Astrocyte (in vitro differentiated cells and primary cell): ENCODE measurements around the gene GCKR. TPM values are rescaled to one million over a fixed set of nuclear protein-coding genes. Genes with fewer than 3 reads are reported as not detected.
A peak's percentile ranks its signal among the peaks of the same experiment; 100 is the strongest.
"Not testable (repeated sequence)": the region's sequence is repeated elsewhere in the genome, so short reads cannot be mapped to it uniquely, and the experiment has no call there.

ENCODE experiments used
- DNase-seq: peaks from one replicate; pipeline ENCODE4 v3.0.0-alpha.2; 2010; ENCODE audit warnings: low read depth
- FAIRE-seq: peaks from 2 replicates; lab custom pipeline; 2011; peaks lifted over from hg19 to GRCh38; lab: Jason Lieb, UNC
- H2AFZ ChIP-seq: 2 replicates; pipeline ENCODE4 v1.6.0; 2012; ENCODE audit warnings: low read depth, low read length, inconsistent platforms
- H3K27ac ChIP-seq: 2 replicates; pipeline ENCODE4 v1.5.1; 2011; ENCODE audit warnings: low read depth, low read length, inconsistent platforms
- H3K27me3 ChIP-seq: 2 replicates; pipeline ENCODE4 v1.6.0; 2011; ENCODE audit warnings: low read length, inconsistent platforms; ENCODE audit not compliant: insufficient read depth
- H3K36me3 ChIP-seq: 2 replicates; pipeline ENCODE4 v1.5.1; 2011; ENCODE audit warnings: low read length, inconsistent platforms; ENCODE audit not compliant: insufficient read depth
- H3K4me1 ChIP-seq: 2 replicates; pipeline ENCODE4 v1.5.1; 2011; ENCODE audit warnings: low read length, inconsistent platforms; ENCODE audit not compliant: insufficient read depth
- H3K4me2 ChIP-seq: 2 replicates; pipeline ENCODE4 v1.6.0; 2012; ENCODE audit warnings: low read length, inconsistent platforms
- H3K4me3 ChIP-seq: 2 replicates; pipeline ENCODE4 v1.5.1; 2011; ENCODE audit warnings: low read depth, mild to moderate bottlenecking, low read length, inconsistent platforms; ENCODE audit not compliant: insufficient read depth
- H3K79me2 ChIP-seq: 2 replicates; pipeline ENCODE4 v1.6.0; 2012; ENCODE audit warnings: mild to moderate bottlenecking, low read length, inconsistent platforms; ENCODE audit not compliant: insufficient read depth
- H3K9ac ChIP-seq: 2 replicates; pipeline ENCODE4 v1.6.0; 2012; ENCODE audit warnings: mild to moderate bottlenecking, low read length, inconsistent platforms
- H3K9me3 ChIP-seq: 2 replicates; pipeline ENCODE4 v1.5.1; 2012; ENCODE audit warnings: low read depth, mild to moderate bottlenecking, low read length, inconsistent platforms; ENCODE audit not compliant: insufficient read depth
- H4K20me1 ChIP-seq: 2 replicates; pipeline ENCODE4 v1.6.0; 2012; ENCODE audit warnings: low read length, inconsistent platforms; ENCODE audit not compliant: insufficient read depth
- H3K27ac Mint-ChIP-seq: one replicate; pipeline ENCODE4 v1.8.0; 2021; ENCODE audit warnings: mild to moderate bottlenecking, mixed read lengths; ENCODE audit not compliant: unreplicated experiment
- H3K27me3 Mint-ChIP-seq: one replicate; pipeline ENCODE4 v1.8.0; 2021; ENCODE audit warnings: low read depth, mixed read lengths; ENCODE audit not compliant: unreplicated experiment
- H3K36me3 Mint-ChIP-seq: one replicate; pipeline ENCODE4 v1.8.0; 2021; ENCODE audit warnings: low read depth, mixed read lengths; ENCODE audit not compliant: unreplicated experiment
- H3K4me1 Mint-ChIP-seq: one replicate; pipeline ENCODE4 v1.8.0; 2021; ENCODE audit warnings: low read depth, mixed read lengths; ENCODE audit not compliant: unreplicated experiment
- H3K4me3 Mint-ChIP-seq: one replicate; pipeline ENCODE4 v1.8.0; 2021; ENCODE audit warnings: mild to moderate bottlenecking, moderate library complexity, mixed read lengths; ENCODE audit not compliant: unreplicated experiment
- H3K9me3 Mint-ChIP-seq: one replicate; pipeline ENCODE4 v1.8.0; 2021; ENCODE audit warnings: mild to moderate bottlenecking, mixed read lengths; ENCODE audit not compliant: unreplicated experiment
- EZH2 ChIP-seq: IDR thresholded peaks from 2 replicates; pipeline ENCODE4 v1.6.1; 2012; ENCODE audit warnings: mild to moderate bottlenecking, low read length, inconsistent platforms; ENCODE audit not compliant: insufficient read depth
- total RNA-seq: library from RNA; stranded (reverse); gene quantifications from 2 replicates; pipeline ENCODE4 v1.2.1, GENCODE V29; 2021
- TF ChIP-seq, protein P1 (sequence below): IDR thresholded peaks from 2 replicates; pipeline ENCODE4 v1.5.1; 2011; ENCODE audit warnings: low read depth, mild to moderate bottlenecking, inconsistent platforms, low read length, moderate library complexity; ENCODE audit not compliant: insufficient read depth

GCKR gene
- total RNA-seq, 1 donor from 2014 or later = not detected

- no peak overlapping the region for H3K27ac ChIP-seq
- H3K4me1 ChIP-seq = no peaks in the 10 kb centered on the region
- Mint-ChIP-seq H3K9me3 (peaks cover 1% of the 10 kb centered on the region), H3K36me3 (no peaks in the 10 kb centered on the region), H3K4me3 (no peak overlapping the region), H3K27ac (no peak overlapping the region), H3K4me1 (no peaks in the 10 kb centered on the region), H3K27me3 (peaks cover 13% of the 10 kb centered on the region)
- H3K79me2 ChIP-seq = no peaks in the 10 kb centered on the region
- H3K27me3 ChIP-seq = no peaks in the 10 kb centered on the region
- H2AFZ ChIP-seq = no peak overlapping the region
- H3K36me3 ChIP-seq = no peaks in the 10 kb centered on the region
- TF ChIP-seq, protein P1, sequence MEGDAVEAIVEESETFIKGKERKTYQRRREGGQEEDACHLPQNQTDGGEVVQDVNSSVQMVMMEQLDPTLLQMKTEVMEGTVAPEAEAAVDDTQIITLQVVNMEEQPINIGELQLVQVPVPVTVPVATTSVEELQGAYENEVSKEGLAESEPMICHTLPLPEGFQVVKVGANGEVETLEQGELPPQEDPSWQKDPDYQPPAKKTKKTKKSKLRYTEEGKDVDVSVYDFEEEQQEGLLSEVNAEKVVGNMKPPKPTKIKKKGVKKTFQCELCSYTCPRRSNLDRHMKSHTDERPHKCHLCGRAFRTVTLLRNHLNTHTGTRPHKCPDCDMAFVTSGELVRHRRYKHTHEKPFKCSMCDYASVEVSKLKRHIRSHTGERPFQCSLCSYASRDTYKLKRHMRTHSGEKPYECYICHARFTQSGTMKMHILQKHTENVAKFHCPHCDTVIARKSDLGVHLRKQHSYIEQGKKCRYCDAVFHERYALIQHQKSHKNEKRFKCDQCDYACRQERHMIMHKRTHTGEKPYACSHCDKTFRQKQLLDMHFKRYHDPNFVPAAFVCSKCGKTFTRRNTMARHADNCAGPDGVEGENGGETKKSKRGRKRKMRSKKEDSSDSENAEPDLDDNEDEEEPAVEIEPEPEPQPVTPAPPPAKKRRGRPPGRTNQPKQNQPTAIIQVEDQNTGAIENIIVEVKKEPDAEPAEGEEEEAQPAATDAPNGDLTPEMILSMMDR = no peak
- no peak for TF ChIP-seq EZH2
- no peaks in the 10 kb centered on the region for H4K20me1 ChIP-seq
- no peak overlapping the region for H3K4me2 ChIP-seq
- FAIRE-seq (no peak), DNase-seq (peak; percentile 5)
- H3K9me3 ChIP-seq = no peaks in the 10 kb centered on the region
- H3K4me3 ChIP-seq = no peak overlapping the region
- H3K9ac ChIP-seq = no peak overlapping the region
These were observed 30.5 kb downstream of the GCKR start for GRCh38 chr2:27527182-27527581.

DNA sequence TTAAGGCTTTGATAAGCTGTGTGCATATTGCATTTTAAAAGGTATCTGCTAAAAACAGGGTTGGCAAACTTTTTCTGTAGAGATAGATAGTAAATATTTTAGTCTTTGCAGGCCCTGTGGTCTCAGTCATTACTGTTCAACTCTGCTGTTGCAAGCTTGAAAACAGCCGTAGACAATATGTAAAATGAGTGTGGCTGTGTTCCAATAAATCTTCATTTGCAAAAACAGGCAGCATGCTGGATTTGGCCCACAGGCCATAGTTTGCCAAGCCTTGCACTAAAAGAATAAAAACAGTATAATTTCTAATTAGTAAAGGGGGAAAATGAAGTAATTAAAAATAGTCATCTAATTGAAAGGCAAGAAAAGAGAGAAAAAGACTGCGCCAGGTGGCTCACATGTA is 35.3 kb downstream of the GCKR start:
- Histone ChIP-seq H3K4me1 (no peaks in the 10 kb centered on the region), H3K9me3 (no peaks in the 10 kb centered on the region), H2AFZ (no peak overlapping the region), H3K4me2 (no peak overlapping the region), H3K27me3 (peaks cover 2% of the 10 kb centered on the region), H3K4me3 (no peak overlapping the region), H3K27ac (no peak overlapping the region), H3K79me2 (no peaks in the 10 kb centered on the region), H3K36me3 (no peaks in the 10 kb centered on the region), H3K9ac (no peak overlapping the region), H4K20me1 (no peaks in the 10 kb centered on the region)
- TF ChIP-seq EZH2 = no peak
- TF ChIP-seq, protein P1 = no peak
- FAIRE-seq (no peak), DNase-seq (no peak)
- H3K4me3 Mint-ChIP-seq = no peak overlapping the region
- no peaks in the 10 kb centered on the region for H3K4me1 Mint-ChIP-seq
- H3K27me3 Mint-ChIP-seq = peaks cover 11% of the 10 kb centered on the region
- H3K9me3 Mint-ChIP-seq = peaks cover 1% of the 10 kb centered on the region
- H3K27ac Mint-ChIP-seq = no peak overlapping the region
- H3K36me3 Mint-ChIP-seq = no peaks in the 10 kb centered on the region

DNA sequence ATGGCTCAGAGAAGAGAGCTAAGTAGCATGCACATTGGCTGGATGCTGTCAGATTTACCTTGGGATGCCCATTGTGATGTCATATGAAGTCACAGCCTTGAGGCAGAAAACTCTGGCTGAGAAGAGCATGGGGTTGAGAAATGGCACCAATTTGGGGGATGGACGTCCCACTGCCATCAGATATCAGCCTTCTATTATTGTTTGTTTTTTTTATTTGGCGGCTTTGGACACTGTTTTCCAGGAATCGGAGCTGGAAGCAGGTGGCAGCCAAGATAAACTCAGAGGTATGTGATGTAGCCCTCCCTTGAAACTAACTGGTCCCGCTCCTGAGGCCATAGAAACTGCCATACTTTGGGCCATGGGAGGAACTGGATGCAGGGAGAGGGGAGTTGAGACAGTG is 40.6 kb downstream of the GCKR start:
- no peaks in the 10 kb centered on the region for H3K79me2 ChIP-seq
- H3K4me2 ChIP-seq = no peak overlapping the region
- no peaks in the 10 kb centered on the region for H3K36me3 ChIP-seq
- no peak overlapping the region for H2AFZ ChIP-seq
- H3K4me3 Mint-ChIP-seq = no peak overlapping the region
- H3K36me3 Mint-ChIP-seq = no peaks in the 10 kb centered on the region
- H3K4me1 ChIP-seq = no peaks in the 10 kb centered on the region
- no peaks in the 10 kb centered on the region for H3K9me3 ChIP-seq
- no peak for DNase-seq
- H3K27me3 Mint-ChIP-seq = peaks cover 26% of the 10 kb centered on the region
- H3K4me3 ChIP-seq = no peak overlapping the region
- H3K27ac ChIP-seq = no peak overlapping the region
- no peaks in the 10 kb centered on the region for H4K20me1 ChIP-seq
- TF ChIP-seq, protein P1 = no peak
- no peak for TF ChIP-seq EZH2
- no peak for FAIRE-seq
- H3K27me3 ChIP-seq = peaks cover 2% of the 10 kb centered on the region
- H3K27ac Mint-ChIP-seq = no peak overlapping the region
- no peak overlapping the region for H3K9ac ChIP-seq
- H3K4me1 Mint-ChIP-seq = no peaks in the 10 kb centered on the region
- H3K9me3 Mint-ChIP-seq = peaks cover 9% of the 10 kb centered on the region

DNA sequence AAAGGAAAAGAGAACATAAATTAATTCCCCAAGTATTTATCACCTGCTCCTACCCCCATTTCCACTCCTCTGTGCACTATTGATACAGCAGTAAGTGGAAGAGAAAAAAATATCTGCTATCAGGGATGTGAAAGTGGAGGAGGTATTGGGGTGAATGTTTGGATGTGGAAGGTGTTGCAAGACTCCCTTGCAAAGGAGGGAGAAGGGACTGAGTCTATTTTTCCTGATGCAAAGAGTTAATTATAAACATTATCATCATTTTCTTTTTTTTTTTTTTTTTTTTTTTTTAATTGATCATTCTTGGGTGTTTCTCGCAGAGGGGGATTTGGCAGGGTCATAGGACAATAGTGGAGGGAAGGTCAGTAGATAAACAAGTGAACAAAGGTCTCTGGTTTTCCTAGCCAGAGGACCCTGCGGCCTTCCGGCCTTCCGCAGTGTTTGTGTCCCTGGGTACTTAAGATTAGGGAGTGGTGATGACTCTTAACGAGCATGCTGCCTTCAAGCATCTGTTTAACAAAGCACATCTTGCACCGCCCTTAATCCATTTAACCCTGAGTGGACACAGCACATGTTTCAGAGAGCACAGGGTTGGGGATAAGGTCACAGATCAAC is 42.3 kb downstream of the GCKR start:
- not testable (repeated sequence) for H3K79me2 ChIP-seq, H3K9me3 ChIP-seq, H4K20me1 ChIP-seq, H3K27ac Mint-ChIP-seq, H3K4me2 ChIP-seq, H2AFZ ChIP-seq, H3K4me1 ChIP-seq, H3K9ac ChIP-seq, H3K36me3 ChIP-seq, H3K4me3 Mint-ChIP-seq, H3K9me3 Mint-ChIP-seq, H3K27ac ChIP-seq, H3K27me3 ChIP-seq, FAIRE-seq, H3K36me3 Mint-ChIP-seq, DNase-seq, H3K4me1 Mint-ChIP-seq, H3K4me3 ChIP-seq
- H3K27me3 Mint-ChIP-seq = peaks cover 27% of the 10 kb centered on the region
